HepG2 (cell line): Measurements from ENCODE around the gene IGFBP6. TPM values are rescaled to one million over a fixed set of nuclear protein-coding genes. Genes with fewer than 3 reads are reported as not detected.

Experiments
- HNF4A ChIP-seq: sonication (generic); formaldehyde crosslinking; IDR thresholded peaks from 2 replicates; pipeline ENCODE4 v1.4.0; 2020; ENCODE audit warnings: missing genetic modification reagents
- IKZF5 ChIP-seq: IDR thresholded peaks from 2 replicates; pipeline ENCODE4 v1.6.1; 2018; ENCODE audit warnings: missing genetic modification reagents, mild to moderate bottlenecking, missing compliant biosample characterization
- NONO ChIP-seq, 2 experiments: fragments of 450-650 bp in 1 of 2; sonication (generic) in 1 of 2; formaldehyde crosslinking in 1 of 2; IDR thresholded peaks in 1 of 2; conservative IDR thresholded peaks in 1 of 2; 2 replicates each; pipeline versions ENCODE4 v1.6.1 to v1.8.0; 2017 to 2022; ENCODE audit warnings: mild to moderate bottlenecking in 1 of 2, missing genetic modification reagents in 1 of 2, moderate library complexity in 1 of 2
- PAWR ChIP-seq: sonication (generic); formaldehyde crosslinking; IDR thresholded peaks from 2 replicates; pipeline ENCODE4 v1.4.0; 2020; ENCODE audit warnings: missing genetic modification reagents, mild to moderate bottlenecking, borderline replicate concordance
- RNF2 ChIP-seq: fragments of 450-650 bp; conservative IDR thresholded peaks from 2 replicates; pipeline ENCODE4 v1.6.1; 2016; ENCODE audit warnings: low read depth
- RXRA ChIP-seq: sonication (generic); formaldehyde crosslinking; IDR thresholded peaks from 2 replicates; pipeline ENCODE4 v1.5.1; 2020; ENCODE audit warnings: missing genetic modification reagents
- SP4 ChIP-seq: sonication (generic); formaldehyde crosslinking; IDR thresholded peaks from 2 replicates; pipeline ENCODE4 v1.8.1; 2023; ENCODE audit warnings: mild to moderate bottlenecking, missing genetic modification reagents
- TBP ChIP-seq: sonication (generic); formaldehyde crosslinking; IDR thresholded peaks from 2 replicates; pipeline ENCODE4 v1.5.0; 2020; ENCODE audit warnings: missing genetic modification reagents
- THRA ChIP-seq: sonication (generic); formaldehyde crosslinking; IDR thresholded peaks from 2 replicates; pipeline ENCODE4 v1.4.0; 2020; ENCODE audit warnings: missing genetic modification reagents, borderline replicate concordance
- ZBTB40 ChIP-seq, 2 experiments: fragments of 450-650 bp in 1 of 2; sonication (generic) in 1 of 2; formaldehyde crosslinking in 1 of 2; IDR thresholded peaks; 2 replicates each; pipeline versions ENCODE4 v1.6.1 to v1.8.0; 2016 to 2022; ENCODE audit warnings: antibody characterized with exemption in 1 of 2, mild to moderate bottlenecking in 1 of 2, missing genetic modification reagents in 1 of 2
- ZNF12 ChIP-seq: sonication (generic); formaldehyde crosslinking; IDR thresholded peaks from 2 replicates; pipeline ENCODE4 v1.5.0; 2020; ENCODE audit warnings: missing genetic modification reagents
- ZNF44 ChIP-seq: sonication (generic); formaldehyde crosslinking; IDR thresholded peaks from 2 replicates; pipeline ENCODE4 v1.5.1; 2020; ENCODE audit warnings: mild to moderate bottlenecking, missing genetic modification reagents
- ZNF772 ChIP-seq: sonication (generic); formaldehyde crosslinking; IDR thresholded peaks from 2 replicates; pipeline ENCODE4 v1.5.0; 2020; ENCODE audit warnings: mild to moderate bottlenecking, missing genetic modification reagents
- polyA plus RNA-seq, 8 experiments: library from polyadenylated mRNA; depleted of rRNA in 3 of 8; stranded (reverse) in 7 of 8; unstranded in 1 of 8; fragments of >200 nt; fragmentation: Illumina TruSeq in 4 of 8; extraction: Trizol in 4 of 8; gene quantifications; 2 replicates each; pipeline versions ENCODE4 v1.2.1 to v1.2.3, GENCODE V29; 2011 to 2016; ENCODE audit warnings: low read depth in 4 of 8, missing spikeins in 1 of 8, mixed read lengths in 1 of 8; ENCODE audit not compliant: insufficient read depth in 1 of 8
- total RNA-seq, 5 experiments: library from RNA; depleted of rRNA; stranded (reverse); fragments of >200 nt; fragmentation: Illumina TruSeq; extraction: Trizol; gene quantifications; 2 replicates each; pipeline ENCODE4 v1.2.3, GENCODE V29; 2016; ENCODE audit warnings: low read depth in 1 of 5

The IGFBP6 gene
- total and polyA plus RNA-seq, 2 of the 13 experiments (the other 11 are each of a cell fraction or from before 2014, with no cell fraction given), result 3.9 to 25.2 TPM

- TF ChIP-seq ZNF772 (peak; percentile 50; the same call in 1 of the 2 replicates), PAWR (CRISPR knock-in tag) (no peak), TBP (CRISPR knock-in tag) (no peak), ZBTB40 (IDR thresholded peaks at IDR 0.05) (no peak), ZBTB40 (CRISPR knock-in tag; IDR thresholded peaks at IDR 0.05) (peak; percentile 31; the same call in 1 of the 2 replicates), RNF2 (no peak), NONO (IDR thresholded peaks at IDR 0.05) (no peak), NONO (CRISPR knock-in tag; conservative IDR thresholded peaks at IDR 0.05) (no peak), ZNF12 (CRISPR knock-in tag) (no peak), ZNF44 (no peak), IKZF5 (CRISPR knock-in tag) (peak; percentile 65), RXRA (CRISPR knock-in tag) (peak; percentile 24; the same call in 1 of the 2 replicates), SP4 (CRISPR knock-in tag) (peak; percentile 12; the same call in 1 of the 2 replicates), HNF4A (CRISPR knock-in tag) (no peak; the same call in 1 of the 2 replicates), THRA (CRISPR knock-in tag) (0 out of 2 replicates have a peak, but pooled peaks have one; percentile 9)
These were observed 47.7 kb upstream of the IGFBP6 start, which contains the start of gene TNS2 (continued) for GRCh38 chr12:53049571-53050318.
